Ishikawa (cell line): Measurements from ENCODE around the gene PDGFC.

ENCODE experiments used
- CEBPB ChIP-seq: IDR thresholded peaks from 2 replicates; pipeline ENCODE4 v1.6.1; 2012
- CREB1 ChIP-seq: IDR thresholded peaks from 2 replicates; pipeline ENCODE4 v1.6.1; 2012; ENCODE audit warnings: low read depth
- EGR1 ChIP-seq: IDR thresholded peaks from 2 replicates; pipeline ENCODE4 v1.6.1; 2012
- EP300 ChIP-seq: IDR thresholded peaks from 2 replicates; pipeline ENCODE4 v1.6.1; 2012; ENCODE audit warnings: borderline replicate concordance
- FOXM1 ChIP-seq: IDR thresholded peaks from 2 replicates; pipeline ENCODE4 v1.6.1; 2012; ENCODE audit warnings: low read depth, borderline replicate concordance
- NFIC ChIP-seq: IDR thresholded peaks from 2 replicates; pipeline ENCODE4 v1.6.1; 2012
- RAD21 ChIP-seq: IDR thresholded peaks from 2 replicates; pipeline ENCODE4 v1.6.1; 2012; ENCODE audit warnings: low read depth
- TAF1 ChIP-seq: IDR thresholded peaks from 2 replicates; pipeline ENCODE4 v1.6.1; 2012; ENCODE audit warnings: low read depth, mild to moderate bottlenecking
- TCF12 ChIP-seq: IDR thresholded peaks from 2 replicates; pipeline ENCODE4 v1.6.1; 2012; ENCODE audit warnings: low read depth
- TEAD4 ChIP-seq: IDR thresholded peaks from 2 replicates; pipeline ENCODE4 v1.6.1; 2012
- YY1 ChIP-seq: IDR thresholded peaks from 2 replicates; pipeline ENCODE4 v1.6.1; 2012; ENCODE audit warnings: low read depth
- ZBTB7A ChIP-seq: IDR thresholded peaks from 2 replicates; pipeline ENCODE4 v1.6.1; 2012; ENCODE audit warnings: low read depth
- TF ChIP-seq, protein P1 (sequence below): IDR thresholded peaks from 2 replicates; pipeline ENCODE4 v1.6.1; 2012
- TF ChIP-seq, protein P2 (sequence below): IDR thresholded peaks from 2 replicates; pipeline ENCODE4 v1.6.1; 2012
- TF ChIP-seq, protein P3 (sequence below): IDR thresholded peaks from 2 replicates; pipeline ENCODE4 v1.6.1; 2012; ENCODE audit warnings: low read depth, mild to moderate bottlenecking

Gene PDGFC

DNA sequence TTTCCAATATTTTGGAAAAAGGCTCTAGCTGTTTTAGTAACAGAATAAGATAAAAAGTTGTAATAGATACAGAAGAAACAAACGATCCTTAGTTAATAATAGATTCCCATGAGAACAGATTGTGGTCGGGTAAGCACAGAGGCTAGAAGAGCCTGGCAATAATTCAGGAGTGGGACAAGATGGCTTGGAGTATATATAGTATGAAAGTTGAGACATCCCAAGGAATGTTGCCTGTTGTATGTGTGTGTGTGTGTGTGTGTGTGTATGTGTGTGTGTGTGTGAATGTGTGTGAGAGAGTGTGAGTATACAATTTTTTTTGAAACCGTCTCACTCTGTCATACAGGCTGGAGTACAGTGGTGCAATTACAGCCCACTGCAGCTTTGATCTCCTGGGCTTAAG lies 150.7 kb downstream of the PDGFC start:
- TF ChIP-seq CREB1 (no peak), ZBTB7A (no peak), RAD21 (no peak), TEAD4 (no peak), TCF12 (no peak), YY1 (no peak), NFIC (no peak), EP300 (no peak), FOXM1 (no peak), CEBPB (no peak), TAF1 (no peak), EGR1 (no peak)
- TF ChIP-seq, protein P1, sequence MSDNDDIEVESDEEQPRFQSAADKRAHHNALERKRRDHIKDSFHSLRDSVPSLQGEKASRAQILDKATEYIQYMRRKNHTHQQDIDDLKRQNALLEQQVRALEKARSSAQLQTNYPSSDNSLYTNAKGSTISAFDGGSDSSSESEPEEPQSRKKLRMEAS, result no peak
- TF ChIP-seq, protein P2, sequence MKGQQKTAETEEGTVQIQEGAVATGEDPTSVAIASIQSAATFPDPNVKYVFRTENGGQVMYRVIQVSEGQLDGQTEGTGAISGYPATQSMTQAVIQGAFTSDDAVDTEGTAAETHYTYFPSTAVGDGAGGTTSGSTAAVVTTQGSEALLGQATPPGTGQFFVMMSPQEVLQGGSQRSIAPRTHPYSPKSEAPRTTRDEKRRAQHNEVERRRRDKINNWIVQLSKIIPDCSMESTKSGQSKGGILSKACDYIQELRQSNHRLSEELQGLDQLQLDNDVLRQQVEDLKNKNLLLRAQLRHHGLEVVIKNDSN, result no peak
- TF ChIP-seq, protein P3, sequence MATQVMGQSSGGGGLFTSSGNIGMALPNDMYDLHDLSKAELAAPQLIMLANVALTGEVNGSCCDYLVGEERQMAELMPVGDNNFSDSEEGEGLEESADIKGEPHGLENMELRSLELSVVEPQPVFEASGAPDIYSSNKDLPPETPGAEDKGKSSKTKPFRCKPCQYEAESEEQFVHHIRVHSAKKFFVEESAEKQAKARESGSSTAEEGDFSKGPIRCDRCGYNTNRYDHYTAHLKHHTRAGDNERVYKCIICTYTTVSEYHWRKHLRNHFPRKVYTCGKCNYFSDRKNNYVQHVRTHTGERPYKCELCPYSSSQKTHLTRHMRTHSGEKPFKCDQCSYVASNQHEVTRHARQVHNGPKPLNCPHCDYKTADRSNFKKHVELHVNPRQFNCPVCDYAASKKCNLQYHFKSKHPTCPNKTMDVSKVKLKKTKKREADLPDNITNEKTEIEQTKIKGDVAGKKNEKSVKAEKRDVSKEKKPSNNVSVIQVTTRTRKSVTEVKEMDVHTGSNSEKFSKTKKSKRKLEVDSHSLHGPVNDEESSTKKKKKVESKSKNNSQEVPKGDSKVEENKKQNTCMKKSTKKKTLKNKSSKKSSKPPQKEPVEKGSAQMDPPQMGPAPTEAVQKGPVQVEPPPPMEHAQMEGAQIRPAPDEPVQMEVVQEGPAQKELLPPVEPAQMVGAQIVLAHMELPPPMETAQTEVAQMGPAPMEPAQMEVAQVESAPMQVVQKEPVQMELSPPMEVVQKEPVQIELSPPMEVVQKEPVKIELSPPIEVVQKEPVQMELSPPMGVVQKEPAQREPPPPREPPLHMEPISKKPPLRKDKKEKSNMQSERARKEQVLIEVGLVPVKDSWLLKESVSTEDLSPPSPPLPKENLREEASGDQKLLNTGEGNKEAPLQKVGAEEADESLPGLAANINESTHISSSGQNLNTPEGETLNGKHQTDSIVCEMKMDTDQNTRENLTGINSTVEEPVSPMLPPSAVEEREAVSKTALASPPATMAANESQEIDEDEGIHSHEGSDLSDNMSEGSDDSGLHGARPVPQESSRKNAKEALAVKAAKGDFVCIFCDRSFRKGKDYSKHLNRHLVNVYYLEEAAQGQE, result no peak

DNA sequence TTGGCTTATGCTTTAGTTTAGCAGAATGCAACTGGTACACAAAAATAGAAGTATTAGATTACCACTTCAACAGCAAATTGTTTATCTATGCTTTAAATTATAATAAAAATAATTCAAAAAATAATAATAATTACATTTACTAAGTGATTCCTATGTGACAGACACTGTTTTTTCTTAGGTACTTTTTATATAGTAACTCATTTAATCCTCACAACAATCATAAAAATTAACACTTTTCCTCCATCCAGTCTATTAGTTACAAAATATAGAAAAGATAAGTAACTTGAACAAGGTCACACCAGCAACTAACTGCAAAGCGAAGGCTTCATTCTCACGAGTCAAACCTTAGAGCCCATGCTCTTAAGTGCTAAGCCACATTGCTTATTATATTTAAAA lies 155.2 kb downstream of the PDGFC start:
- TF ChIP-seq EGR1 (no peak), FOXM1 (no peak), CREB1 (no peak), TAF1 (no peak), ZBTB7A (no peak)
- TF ChIP-seq, protein P3, result no peak
- TF ChIP-seq, protein P1, result no peak
- TF ChIP-seq, protein P2, result no peak

DNA sequence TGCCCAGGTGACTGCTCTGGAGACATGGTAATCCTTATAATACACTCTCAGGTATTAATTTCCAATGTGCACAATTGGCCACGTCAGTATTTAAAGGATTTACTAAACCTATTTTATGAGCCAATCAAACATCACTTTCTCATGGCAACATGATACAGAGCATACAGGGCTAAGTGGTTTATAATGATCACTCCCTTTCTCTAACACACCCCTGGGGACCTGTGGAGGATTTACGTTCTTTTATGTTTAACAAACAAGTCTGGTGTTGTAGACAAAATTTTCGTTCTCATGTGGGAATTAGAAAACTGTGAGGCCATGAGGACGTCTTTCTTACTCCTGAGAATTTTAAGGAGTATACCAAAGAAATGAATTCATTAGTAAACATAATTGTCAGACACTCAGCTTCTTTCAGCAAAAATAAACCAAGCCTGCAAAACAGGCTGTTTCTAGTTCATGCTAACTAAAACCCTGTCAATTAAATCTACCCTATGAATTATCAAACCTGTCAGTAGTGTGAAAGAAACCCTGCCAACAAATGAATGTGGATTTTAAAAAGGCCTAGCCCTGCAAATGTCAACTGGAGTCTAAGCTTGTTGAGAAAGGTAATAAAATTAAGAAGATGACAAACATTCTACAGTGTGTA lies 155.8 kb downstream of the PDGFC start:
- TF ChIP-seq TCF12 (no peak), ZBTB7A (no peak), FOXM1 (no peak), EGR1 (no peak), CREB1 (no peak), YY1 (no peak)
- TF ChIP-seq, protein P3, result no peak

DNA sequence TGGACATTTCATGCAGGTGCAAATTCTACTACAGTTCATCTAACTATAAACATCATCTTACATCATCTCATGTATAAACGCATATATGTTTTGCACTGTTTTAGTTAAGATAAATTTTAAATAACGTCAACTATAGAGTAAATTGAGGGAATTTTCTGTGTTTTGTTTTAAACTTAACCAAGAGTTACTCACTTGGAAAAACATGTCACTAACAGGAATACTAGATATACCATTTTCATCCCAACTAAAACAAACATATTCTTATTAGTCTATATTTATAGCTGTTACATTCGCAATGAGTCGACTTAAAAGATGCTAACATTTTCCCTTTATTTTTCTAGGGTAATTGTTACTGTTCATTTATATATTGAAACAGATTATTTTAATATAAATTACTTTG lies 159.6 kb downstream of the PDGFC start:
- TF ChIP-seq TEAD4, result no peak
- no peak for TF ChIP-seq FOXM1
- no peak for TF ChIP-seq CEBPB
- TF ChIP-seq EP300, result no peak
- no peak for TF ChIP-seq NFIC
- no peak for TF ChIP-seq ZBTB7A
- no peak for TF ChIP-seq TCF12

DNA sequence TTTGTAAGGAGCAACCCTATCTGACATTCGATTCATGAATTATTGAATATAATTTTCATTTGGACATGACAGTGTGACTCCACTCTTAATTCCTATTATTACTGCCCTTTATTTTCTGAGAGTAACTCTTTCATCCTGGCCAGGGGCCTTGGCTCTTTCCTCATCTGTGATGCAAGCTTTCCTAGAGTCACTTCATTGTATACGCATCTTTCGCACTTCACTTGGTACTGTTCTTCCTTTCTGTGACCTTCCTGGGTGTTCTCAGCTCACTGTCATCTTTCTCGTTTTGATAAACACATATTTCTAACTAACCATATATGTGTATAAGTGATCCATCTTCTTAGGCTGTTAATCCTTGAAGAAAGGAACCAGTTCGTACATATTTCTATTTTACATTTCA lies 160.3 kb downstream of the PDGFC start:
- TF ChIP-seq, protein P3, result no peak
- no peak for TF ChIP-seq YY1
- TF ChIP-seq EGR1, result no peak
- no peak for TF ChIP-seq ZBTB7A
- no peak for TF ChIP-seq FOXM1
- no peak for TF ChIP-seq TAF1
- no peak for TF ChIP-seq CEBPB
- no peak for TF ChIP-seq NFIC
- no peak for TF ChIP-seq CREB1
- TF ChIP-seq, protein P1, result no peak
- TF ChIP-seq EP300, result no peak
- TF ChIP-seq TEAD4, result no peak
- no peak for TF ChIP-seq TCF12
- TF ChIP-seq, protein P2, result no peak
